Esophagus muscularis mucosa (tissue), 4 donors: ENCODE data around the gene TADA3. TPM values are rescaled to one million over a fixed set of nuclear protein-coding genes. Genes with fewer than 3 reads are reported as not detected.

Source experiments
- DNase-seq: peaks from one replicate; pipeline ENCODE4 v3.0.0-alpha.2; 2017; ENCODE audit errors: extremely low spot score
- H3K27ac ChIP-seq, 4 donors: fragments of 200-600 bp; sonication (generic); replicated peaks in 1 of 4; 1 replicate in 3 of 4; 2 replicates in 1 of 4; pipeline ENCODE4 v1.5.1; 2016 to 2019; ENCODE audit warnings: mild to moderate bottlenecking in 1 of 4
- H3K27me3 ChIP-seq, 4 donors: fragments of 200-600 bp; sonication (generic); one replicate each; pipeline versions ENCODE4 v1.5.1 to v1.6.0; 2016 to 2019
- H3K36me3 ChIP-seq, 4 donors: fragments of 200-600 bp; sonication (generic); one replicate each; pipeline ENCODE4 v1.5.1; 2016 to 2019
- H3K4me1 ChIP-seq, 4 donors: fragments of 200-600 bp; sonication (generic); one replicate each; pipeline ENCODE4 v1.5.1; 2016 to 2019
- H3K4me3 ChIP-seq, 4 donors: fragments of 200-600 bp; sonication (generic); 1 replicate in 2 of 4; 2 replicates in 2 of 4; pipeline ENCODE4 v1.5.1; 2016 to 2019; ENCODE audit warnings: mild to moderate bottlenecking in 4 of 4, moderate library complexity in 1 of 4
- H3K9me3 ChIP-seq, 4 donors: fragments of 200-600 bp; sonication (generic); 1 replicate in 3 of 4; 2 replicates in 1 of 4; pipeline ENCODE4 v1.5.1; 2016 to 2019
- CTCF ChIP-seq, 3 experiments: fragments of 200-600 bp in 2 of 3; fragments of 450-650 bp in 1 of 3; sonication (generic) in 2 of 3; IDR thresholded peaks; one replicate each; pipeline ENCODE4 v1.5.1; 2017 to 2019; ENCODE audit warnings: antibody characterized with exemption in 3 of 3, mild to moderate bottlenecking in 2 of 3, moderate library complexity in 1 of 3
- EP300 ChIP-seq: sonication (generic); formaldehyde crosslinking; IDR thresholded peaks from one replicate; pipeline ENCODE4 v1.6.1; 2017; ENCODE audit warnings: antibody characterized with exemption
- POLR2A ChIP-seq: fragments of 450-650 bp; IDR thresholded peaks from one replicate; pipeline ENCODE4 v1.6.1; 2017; ENCODE audit warnings: antibody characterized with exemption, moderate library complexity, mild to moderate bottlenecking, low read depth
- POLR2AphosphoS5 ChIP-seq, 2 donors: sonication (generic); formaldehyde crosslinking; IDR thresholded peaks; one replicate each; pipeline ENCODE4 v1.6.1; 2017; ENCODE audit warnings: antibody characterized with exemption in 2 of 2
- WGBS: methylation state at CpG from one replicate; pipeline ENCODE4 v1.1.5; 2018; 5-methylcytosine and 5-hydroxymethylcytosine counted together
- intact Hi-C: fragments of 100-400 bp; cut with DNase I; formaldehyde crosslinking; loops from one replicate; pipeline ENCODE4 v1.15.1; 2023
- total RNA-seq, 4 donors: library from RNA; depleted of rRNA; stranded (reverse); fragments of >200 nt; gene quantifications; one replicate each; pipeline versions ENCODE4 v1.1.0 to v1.2.1, GENCODE V29; 2016

Gene TADA3
- total RNA-seq, 4 donors from 2014 or later, result 64.4 to 80.9 (median 74.6) TPM

GRCh38 chr3:9785602-9786001 lies 6.7 kb downstream of the TADA3 start:
- TF ChIP-seq POLR2A (no peak), EP300 (no peak), POLR2AphosphoS5 (IDR thresholded peaks at IDR 0.05) (no peak), CTCF (IDR thresholded peaks at IDR 0.05) (no peak)
- peaks cover 0 to 7% (median 5%) of the 10 kb centered on the region in 4 donors for H3K4me1 ChIP-seq
- DNase-seq, result no peak
- H3K9me3 ChIP-seq, result no peaks in the 10 kb centered on the region
- no peaks in the 10 kb centered on the region for H3K27me3 ChIP-seq
- intact Hi-C loops, result no loop called here
- H3K4me3 ChIP-seq, result no peak overlapping the region
- WGBS, result 80% methylated on average over 7 of the region's 7 CpGs
- H3K36me3 ChIP-seq, result peaks cover 57 to 100% (median 80%) of the 10 kb centered on the region in 4 donors
- H3K27ac ChIP-seq, result no peak overlapping the region

- Histone ChIP-seq H3K27me3 (no peaks in the 10 kb centered on the region), H3K9me3 (no peaks in the 10 kb centered on the region), H3K27ac (no peak overlapping the region), H3K4me3 (no peak overlapping the region), H3K4me1 (peaks cover 0 to 6% (median 2%) of the 10 kb centered on the region in 4 donors), H3K36me3 (peaks cover 64 to 100% (median 83%) of the 10 kb centered on the region in 4 donors)
- intact Hi-C loops, result no loop called here
- 86% methylated on average over 4 of the region's 4 CpGs for WGBS
- no peak for DNase-seq
- no peak for TF ChIP-seq POLR2AphosphoS5 (IDR thresholded peaks at IDR 0.05)
- TF ChIP-seq EP300, result no peak
- TF ChIP-seq CTCF (IDR thresholded peaks at IDR 0.05), result no peak
- TF ChIP-seq POLR2A, result no peak
Measured at GRCh38 chr3:9784965-9785364, 7.3 kb downstream of the TADA3 start.

- Histone ChIP-seq H3K27me3 (no peaks in the 10 kb centered on the region), H3K36me3 (peaks cover 57 to 100% (median 78%) of the 10 kb centered on the region in 4 donors)
- intact Hi-C loops, result no loop called here
Measured at GRCh38 chr3:9783954-9784353, 8.3 kb downstream of the TADA3 start.

GRCh38 chr3:9782770-9783169 lies 9.5 kb downstream of the TADA3 start:
- no peak for TF ChIP-seq POLR2A
- TF ChIP-seq EP300, result no peak
- no peak for TF ChIP-seq POLR2AphosphoS5 (IDR thresholded peaks at IDR 0.05)
- no peak for TF ChIP-seq CTCF (IDR thresholded peaks at IDR 0.05)
- intact Hi-C loops, result no loop called here
- whole genome bisulfite sequencing, result 46% methylated on average over 3 of the region's 3 CpGs
- Histone ChIP-seq H3K27ac (no peak overlapping the region), H3K4me3 (no peak overlapping the region), H3K36me3 (peaks cover 50 to 89% (median 73%) of the 10 kb centered on the region in 4 donors), H3K9me3 (no peaks in the 10 kb centered on the region), H3K27me3 (no peaks in the 10 kb centered on the region), H3K4me1 (peaks cover 3 to 19% (median 8%) of the 10 kb centered on the region in 4 donors)
- no peak for DNase-seq

More at GRCh38 chr3:9783954-9784353, 8.3 kb downstream of the TADA3 start:
- 93% methylated on average over 8 of the region's 14 CpGs for WGBS
- DNase-seq, result no peak
- H3K27ac ChIP-seq, result no peak overlapping the region
- TF ChIP-seq POLR2AphosphoS5 (IDR thresholded peaks at IDR 0.05) (no peak), EP300 (no peak), POLR2A (no peak), CTCF (IDR thresholded peaks at IDR 0.05) (no peak)
- peaks cover under 1 to 10% (median 3%) of the 10 kb centered on the region in 4 donors for H3K4me1 ChIP-seq
- no peaks in the 10 kb centered on the region for H3K9me3 ChIP-seq
- H3K4me3 ChIP-seq, result no peak overlapping the region

GRCh38 chr3:9781978-9782603 lies 10.2 kb downstream of the TADA3 start:
- no peaks in the 10 kb centered on the region for H3K27me3 ChIP-seq
- peaks cover 3 to 26% (median 10%) of the 10 kb centered on the region in 4 donors for H3K4me1 ChIP-seq
- 78% methylated on average over 3 of the region's 3 CpGs for WGBS
- H3K36me3 ChIP-seq, result peaks cover 45 to 82% (median 68%) of the 10 kb centered on the region in 4 donors
- H3K4me3 ChIP-seq, result no peak overlapping the region
- no peak for DNase-seq
- H3K27ac ChIP-seq, result no peak overlapping the region
- H3K9me3 ChIP-seq, result no peaks in the 10 kb centered on the region
- intact Hi-C loops, result no loop called here
- TF ChIP-seq EP300 (no peak), POLR2A (no peak), CTCF (IDR thresholded peaks at IDR 0.05) (no peak), POLR2AphosphoS5 (IDR thresholded peaks at IDR 0.05) (no peak)
